GM12878 (cell line): ENCODE data around the gene TXNDC5.

ENCODE experiments used
- BRCA1 ChIP-seq: IDR thresholded peaks from 2 replicates; pipeline ENCODE4 v1.6.1; 2011; ENCODE audit warnings: low read depth, low read length, improper control_type of control experiment
- EZH2 ChIP-seq: IDR thresholded peaks from 2 replicates; pipeline ENCODE4 v1.6.1; 2012; ENCODE audit warnings: low read depth, mild to moderate bottlenecking, control low read depth, inconsistent platforms, low read length, borderline replicate concordance; ENCODE audit not compliant: control insufficient read depth
- SMC3 ChIP-seq: IDR thresholded peaks from 2 replicates; pipeline ENCODE4 v1.6.1; 2011; ENCODE audit warnings: low read length, improper control_type of control experiment, borderline replicate concordance

DNA sequence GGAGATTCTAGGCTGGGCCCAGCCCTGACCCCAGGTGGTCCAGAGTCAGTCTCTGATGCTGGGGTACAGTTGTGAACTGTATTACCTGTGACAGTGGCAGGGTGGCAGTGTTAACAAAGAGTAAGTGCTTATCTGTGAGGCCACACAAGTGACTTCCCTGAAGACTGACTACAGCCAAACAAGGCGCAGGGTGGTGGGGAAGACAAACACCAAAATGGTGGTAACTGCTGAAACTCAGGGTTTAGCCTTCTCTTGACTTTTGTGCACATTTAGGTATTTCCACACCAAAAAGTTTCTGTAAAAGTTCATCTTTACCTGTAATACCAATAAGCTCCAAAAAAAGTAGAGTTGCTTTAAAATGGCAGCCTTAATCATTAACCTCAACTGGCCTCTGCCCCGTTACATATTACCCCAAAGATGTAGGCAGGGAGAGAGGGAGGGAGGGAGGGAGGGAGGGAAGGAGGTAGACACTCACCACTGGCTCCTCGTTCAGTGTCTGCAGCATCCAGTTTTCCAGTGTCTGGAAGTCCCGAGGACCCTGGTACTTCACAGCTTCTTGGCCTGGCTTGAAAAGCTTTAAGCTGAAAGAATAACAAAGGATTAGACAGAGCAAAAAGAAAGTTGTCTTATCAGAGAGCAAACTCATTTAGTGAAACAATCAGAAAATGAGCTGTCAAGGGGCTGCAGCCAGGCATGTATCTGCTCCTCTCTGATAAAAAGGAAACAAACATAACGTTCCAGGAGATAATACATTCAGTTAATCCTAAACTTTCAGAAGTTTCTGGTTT, 11.3 kb downstream of the TXNDC5 start:
- TF ChIP-seq SMC3 (peak; percentile 42; the same call in 1 of the 2 replicates), EZH2 (no peak), BRCA1 (no peak)
